ENCODE results near the gene ZBTB4. TPM values are rescaled to one million over a fixed set of nuclear protein-coding genes. Genes with fewer than 3 reads are reported as not detected.
A peak's percentile ranks its signal among the peaks of the same experiment; 100 is the strongest.

Gene ZBTB4
- total RNA-seq, 3 donors from 2014 or later (not counting 1 experiment from before 2014, with no cell fraction given) = 64.0 to 72.5 (median 68.4) TPM

- intact Hi-C loops (cut with micrococcal nuclease) = no loop called here
- no peak for TF ChIP-seq CTCF (IDR thresholded peaks at IDR 0.05)
- no peak overlapping the region for H3K27ac ChIP-seq (ENCODE audit: low read length)
- no peak overlapping the region for H3K4me3 ChIP-seq (ENCODE audit: low read length)
- ATAC-seq (no peak), DNase-seq (no peak)
- H3K9me3 ChIP-seq (ENCODE audit: control insufficient read depth, insufficient read depth, low read length) = no peaks in the 10 kb centered on the region
- WGBS (ENCODE audit: insufficient coverage) = 78% methylated on average over 2 of the region's 7 CpGs
- peaks cover 14 to 20% of the 10 kb centered on the region in 2 donors for H3K4me1 Mint-ChIP-seq
- H3K27ac Mint-ChIP-seq = no peak overlapping the region
- no peaks in the 10 kb centered on the region for H3K36me3 ChIP-seq (ENCODE audit: control insufficient read depth, insufficient read depth, low read length)
- peaks cover 29 to 38% of the 10 kb centered on the region in 2 donors for H3K27me3 Mint-ChIP-seq (ENCODE audit: low read depth in 2 of 2)
- H3K4me1 ChIP-seq (ENCODE audit: control insufficient read depth, insufficient read depth, low read length) = peaks cover 19% of the 10 kb centered on the region
- no peaks in the 10 kb centered on the region for H3K36me3 Mint-ChIP-seq
- no peak overlapping the region for H3K4me3 Mint-ChIP-seq
- H3K9me3 Mint-ChIP-seq = no peaks in the 10 kb centered on the region
- peaks cover 31% of the 10 kb centered on the region for H3K27me3 ChIP-seq (ENCODE audit: control insufficient read depth, insufficient read depth, low read length)
Observed at GRCh38 chr17:7448461-7448860, 31.0 kb downstream of the ZBTB4 start.

- intact Hi-C loops (cut with micrococcal nuclease) = no loop called here
- ATAC-seq = peak; percentile 78 to 86 (median 86)
- peaks cover 49 to 59% of the 10 kb centered on the region in 2 donors for H3K27me3 Mint-ChIP-seq (ENCODE audit: low read depth in 2 of 2)
Observed at GRCh38 chr17:7445619-7445968, 33.8 kb downstream of the ZBTB4 start.

GRCh38 chr17:7444682-7445618 lies 34.5 kb downstream of the ZBTB4 start, which contains the start of gene CHRNB1:
CHRNB1 (plus strand) TSS chr17:7445061; CDS start chr17:7445128, 67 bp downstream.
- Mint-ChIP-seq H3K36me3 (no peaks in the 10 kb centered on the region), H3K4me1 (peaks cover 21 to 28% of the 10 kb centered on the region in 2 donors), H3K9me3 (no peaks in the 10 kb centered on the region), H3K27me3 (ENCODE audit: low read depth in 2 of 2) (peaks cover 55 to 59% of the 10 kb centered on the region in 2 donors), H3K4me3 (peak within 1 kb of the TSS; percentile 86), H3K27ac (peak within 1 kb of the TSS in 1 of 2 donors; percentile 58)
- H3K4me1 ChIP-seq (ENCODE audit: control insufficient read depth, insufficient read depth, low read length) = peaks cover 29% of the 10 kb centered on the region
- WGBS (ENCODE audit: insufficient coverage) = 6% methylated on average over 51 of the region's 51 CpGs
- H3K27me3 ChIP-seq (ENCODE audit: control insufficient read depth, insufficient read depth, low read length) = peaks cover 49% of the 10 kb centered on the region
- no peak within 1 kb of the TSS for H3K27ac ChIP-seq (ENCODE audit: low read length)
- no peaks in the 10 kb centered on the region for H3K9me3 ChIP-seq (ENCODE audit: control insufficient read depth, insufficient read depth, low read length)
- TF ChIP-seq CTCF (IDR thresholded peaks at IDR 0.05) = no peak
- DNase-seq (peak in 1 of 2 donors; percentile 41), ATAC-seq (peak; percentile 36 to 66 (median 45))
- no peaks in the 10 kb centered on the region for H3K36me3 ChIP-seq (ENCODE audit: control insufficient read depth, insufficient read depth, low read length)
- intact Hi-C loops (cut with micrococcal nuclease) = no loop called here
- peak within 1 kb of the TSS; percentile 5 for H3K4me3 ChIP-seq (ENCODE audit: low read length)

More at GRCh38 chr17:7445619-7445968, 33.8 kb downstream of the ZBTB4 start:
- Mint-ChIP-seq H3K4me3 (peak overlapping the region; percentile 86), H3K36me3 (no peaks in the 10 kb centered on the region), H3K27ac (peak overlapping the region in 1 of 2 donors; percentile 58), H3K9me3 (no peaks in the 10 kb centered on the region), H3K4me1 (peaks cover 15 to 22% of the 10 kb centered on the region in 2 donors)
- H3K4me3 ChIP-seq (ENCODE audit: low read length) = peak overlapping the region; percentile 5
- WGBS (ENCODE audit: insufficient coverage) = 6% methylated on average over 16 of the region's 16 CpGs
- no peak for TF ChIP-seq CTCF (IDR thresholded peaks at IDR 0.05)
- H3K27me3 ChIP-seq (ENCODE audit: control insufficient read depth, insufficient read depth, low read length) = peaks cover 43% of the 10 kb centered on the region
- DNase-seq = peak in 1 of 2 donors; percentile 64
- no peak overlapping the region for H3K27ac ChIP-seq (ENCODE audit: low read length)
- no peaks in the 10 kb centered on the region for H3K9me3 ChIP-seq (ENCODE audit: control insufficient read depth, insufficient read depth, low read length)
- peaks cover 22% of the 10 kb centered on the region for H3K4me1 ChIP-seq (ENCODE audit: control insufficient read depth, insufficient read depth, low read length)
- no peaks in the 10 kb centered on the region for H3K36me3 ChIP-seq (ENCODE audit: control insufficient read depth, insufficient read depth, low read length)
